NCI-H187 (cell line): ENCODE results near the gene PPA2.

ENCODE experiments used
- DNase-seq, 2 experiments: peaks; one replicate each; lab custom pipeline; 2025; lab: John Stamatoyannopoulos, UW

Gene PPA2

DNA sequence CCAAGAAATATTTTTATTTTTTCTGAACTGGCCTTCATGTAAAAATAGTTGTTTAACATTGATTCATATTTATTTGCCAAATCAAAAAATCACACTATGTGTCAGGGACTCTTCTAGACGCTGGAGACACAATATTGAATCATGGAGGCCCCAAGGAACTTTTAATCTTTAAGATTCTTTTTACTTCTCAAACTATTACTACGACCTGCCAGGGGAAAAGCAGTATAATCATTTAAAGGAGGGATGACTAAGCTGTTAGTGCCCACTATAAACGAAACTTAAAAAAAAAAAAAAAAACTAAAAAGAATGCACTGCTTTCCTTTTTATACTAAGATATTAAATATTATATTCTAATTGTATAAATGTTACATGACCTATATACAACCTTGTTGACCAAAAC, 84.7 kb downstream of the PPA2 start:
- no peak for DNase-seq

DNA sequence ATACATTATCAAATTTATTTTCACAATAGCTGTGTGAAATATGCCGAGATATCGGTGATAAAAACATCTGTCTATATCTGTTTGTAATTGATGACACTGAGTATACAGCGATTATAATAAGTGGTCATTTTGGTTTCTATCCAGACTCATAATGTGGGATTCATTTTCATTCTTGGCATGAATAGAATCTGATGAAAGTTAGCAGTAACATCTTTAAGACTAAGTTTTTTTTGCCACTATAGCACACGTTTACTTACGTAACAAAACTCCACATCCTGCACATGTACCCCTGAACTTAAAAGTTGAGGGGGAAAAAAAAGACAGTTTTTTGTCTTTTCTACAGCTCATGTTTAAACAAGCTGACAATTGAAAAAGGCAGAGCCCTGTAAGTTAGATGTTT, 86.4 kb downstream of the PPA2 start:
- DNase-seq, result no peak

DNA sequence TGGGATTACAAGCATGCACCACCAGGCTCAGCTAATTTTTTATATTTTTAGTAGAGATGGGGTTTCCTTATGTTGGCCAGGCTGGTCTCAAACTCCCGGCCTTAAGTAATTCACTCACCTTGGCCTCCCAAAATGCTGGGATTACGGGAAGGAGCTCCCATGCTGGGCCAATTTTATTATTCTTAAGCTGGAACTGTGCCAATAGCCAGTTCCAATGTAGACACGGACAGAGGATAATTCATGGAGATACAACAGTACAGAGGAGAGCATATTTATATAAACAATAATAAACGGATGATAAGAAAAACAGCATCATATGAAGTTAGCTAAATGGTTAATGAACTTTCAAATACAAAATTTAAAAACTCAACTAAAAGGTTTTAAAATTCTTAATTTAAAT, 87.8 kb downstream of the PPA2 start:
- no peak for DNase-seq

DNA sequence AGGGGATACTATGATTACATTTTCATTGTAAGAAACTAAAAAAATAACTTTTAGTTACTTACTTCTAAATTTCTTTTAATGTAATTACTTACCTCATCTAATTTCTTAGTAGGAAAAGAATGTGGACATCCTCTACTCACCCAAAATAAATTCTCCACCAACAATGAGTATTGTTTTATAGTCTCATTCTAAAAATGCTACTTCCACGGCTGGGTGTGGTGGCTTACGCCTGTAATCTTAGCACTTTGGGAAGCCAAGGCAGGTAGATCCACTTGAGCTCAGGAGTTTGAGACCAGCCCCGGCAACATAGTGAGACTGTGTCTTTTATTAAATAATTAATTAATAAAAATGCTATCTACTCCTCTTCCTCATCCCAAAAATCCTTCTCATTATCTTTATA, 99.8 kb downstream of the PPA2 start:
- DNase-seq, result no peak

DNA sequence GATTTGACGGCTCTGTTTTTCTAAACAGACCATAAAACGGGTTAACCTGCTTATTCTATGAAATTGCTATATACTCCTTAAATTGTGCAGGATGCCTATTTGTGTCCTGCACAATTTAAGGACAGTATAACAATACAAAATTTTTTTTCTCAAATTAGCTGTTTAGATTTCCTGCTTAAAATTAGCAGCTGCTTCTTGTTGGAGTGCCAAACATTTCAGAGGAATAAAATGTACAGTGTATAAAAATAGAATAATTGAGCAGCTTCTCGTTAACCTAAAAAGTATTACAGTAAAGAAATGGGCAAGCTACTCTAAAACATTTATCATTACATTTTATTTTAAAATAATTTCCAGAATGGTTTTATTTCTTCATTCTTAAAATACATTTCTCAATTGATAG, 100.5 kb downstream of the PPA2 start:
- DNase-seq, result no peak

DNA sequence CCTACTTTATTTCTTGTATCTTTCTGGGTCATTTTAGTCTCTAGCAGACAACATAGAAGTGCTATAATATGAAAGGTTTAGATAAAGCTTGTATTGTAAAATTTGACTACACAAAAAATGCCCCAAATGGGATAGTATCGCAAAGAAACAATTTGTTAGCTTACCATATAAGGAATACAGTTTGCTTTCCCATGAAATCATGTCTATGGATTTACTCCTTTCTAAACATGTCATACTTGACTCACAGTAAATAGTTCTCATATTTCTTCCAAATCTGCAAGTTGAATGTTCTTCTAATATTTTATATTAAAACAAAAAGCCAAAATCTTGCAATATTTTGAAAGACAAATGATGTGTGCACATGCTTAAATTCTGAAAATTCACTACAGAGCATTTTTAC, 103.9 kb downstream of the PPA2 start:
- no peak for DNase-seq

DNA sequence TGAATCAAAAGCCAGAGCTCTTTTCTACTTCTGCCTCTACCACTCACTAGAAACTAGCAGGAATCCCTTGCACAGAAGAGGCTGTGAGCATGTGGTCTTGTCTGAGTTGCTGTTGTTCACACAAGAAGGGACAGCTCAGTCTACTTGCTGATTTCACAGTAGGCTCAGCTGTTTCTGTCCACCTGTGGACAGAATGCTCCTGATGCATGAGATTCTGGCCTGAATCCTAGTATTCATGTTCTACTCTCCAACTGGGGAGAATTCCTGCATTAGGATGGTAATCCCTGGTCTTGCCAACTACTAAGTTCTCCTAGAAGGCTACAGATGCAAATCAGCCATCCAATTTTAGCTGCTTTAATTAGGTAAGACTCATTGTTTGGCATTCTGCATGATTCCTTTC, 112.8 kb downstream of the PPA2 start:
- DNase-seq, result no peak

DNA sequence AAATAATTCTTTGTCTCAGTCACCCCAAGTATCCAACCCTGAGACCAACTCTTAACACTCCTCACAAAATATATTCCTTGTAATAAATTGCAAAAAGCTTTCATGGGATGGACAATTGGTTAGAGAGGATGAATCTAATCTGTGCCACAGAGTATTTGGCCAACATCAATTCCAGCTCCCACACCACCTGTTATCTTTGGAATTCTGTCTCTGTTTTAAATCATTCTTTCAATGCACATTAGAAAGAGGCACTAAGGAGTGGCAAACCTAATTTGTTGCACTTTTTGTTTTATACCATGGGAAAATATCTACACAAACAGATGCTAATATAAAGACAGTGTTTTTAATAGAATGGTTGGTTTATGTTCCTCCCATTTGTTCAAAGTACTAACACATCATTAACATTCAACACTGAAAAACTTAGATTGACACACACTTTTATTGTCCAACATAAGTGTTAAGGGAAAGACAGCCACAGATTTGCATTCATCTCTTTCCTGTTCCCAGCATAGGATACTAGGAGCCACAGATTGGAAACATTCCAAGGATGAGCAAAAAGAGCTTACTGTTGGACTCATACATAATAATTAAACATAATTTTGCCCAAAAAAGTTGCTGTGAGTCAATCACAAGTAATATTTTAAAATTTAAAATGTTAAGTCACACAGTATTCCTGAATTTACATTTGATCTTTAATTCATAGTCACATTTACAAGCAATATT, 116.4 kb downstream of the PPA2 start:
- DNase-seq, result no peak

DNA sequence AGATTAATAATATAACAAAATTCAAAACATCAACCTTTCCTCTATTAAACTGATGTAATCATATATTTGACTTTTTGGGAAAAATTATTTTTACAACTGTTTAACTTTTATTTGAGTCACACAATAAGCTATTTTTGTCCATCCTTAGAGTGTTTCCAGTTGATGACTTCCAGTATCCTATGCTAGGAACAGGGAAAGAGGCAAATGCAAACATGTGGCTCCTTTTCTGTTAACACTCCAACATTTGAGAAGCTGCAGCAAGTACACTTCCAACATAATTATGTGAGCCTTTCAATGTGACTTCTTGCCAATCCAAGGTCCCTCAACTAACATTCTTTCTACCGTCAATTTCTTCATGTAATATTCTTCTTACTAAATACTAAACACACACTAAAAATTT, 117.7 kb downstream of the PPA2 start:
- no peak for DNase-seq

DNA sequence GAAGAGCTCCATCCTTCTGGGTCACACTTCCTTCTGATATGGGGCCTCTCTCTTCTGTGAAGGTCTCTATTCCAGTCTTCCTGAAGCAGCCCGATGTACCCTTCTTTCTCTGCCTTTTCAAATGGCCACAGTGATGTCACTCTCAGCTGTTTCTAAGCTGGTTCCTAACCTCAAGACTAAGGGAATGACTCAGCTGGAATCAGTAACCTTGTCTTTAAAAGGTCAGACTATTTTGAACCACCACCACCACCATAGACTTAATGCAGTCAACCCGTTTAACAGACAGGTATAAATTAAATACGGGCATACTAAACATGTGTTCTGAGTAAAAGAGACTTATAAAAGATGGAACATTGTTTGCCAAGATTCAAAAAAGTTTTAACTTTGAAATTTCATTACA, 121.0 kb downstream of the PPA2 start:
- no peak for DNase-seq

DNA sequence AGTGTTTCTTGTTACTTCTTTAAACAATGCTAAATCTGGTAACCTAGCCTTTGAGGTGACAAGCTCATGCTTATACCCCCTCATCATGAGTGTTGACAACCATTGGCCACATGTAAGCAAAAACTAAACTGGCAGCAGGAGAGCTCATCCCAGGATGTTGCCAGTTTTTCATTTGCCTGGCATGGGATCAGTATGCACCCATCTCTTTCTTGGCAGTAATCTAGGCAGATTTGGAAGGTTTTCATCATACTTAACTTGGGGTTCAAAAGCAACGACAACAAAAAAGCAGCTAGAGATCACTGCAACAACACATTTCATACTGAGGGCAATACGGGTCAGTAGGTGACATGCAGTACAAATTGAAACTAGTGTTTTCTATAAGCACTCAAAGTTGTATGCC, 122.0 kb downstream of the PPA2 start:
- no peak for DNase-seq

DNA sequence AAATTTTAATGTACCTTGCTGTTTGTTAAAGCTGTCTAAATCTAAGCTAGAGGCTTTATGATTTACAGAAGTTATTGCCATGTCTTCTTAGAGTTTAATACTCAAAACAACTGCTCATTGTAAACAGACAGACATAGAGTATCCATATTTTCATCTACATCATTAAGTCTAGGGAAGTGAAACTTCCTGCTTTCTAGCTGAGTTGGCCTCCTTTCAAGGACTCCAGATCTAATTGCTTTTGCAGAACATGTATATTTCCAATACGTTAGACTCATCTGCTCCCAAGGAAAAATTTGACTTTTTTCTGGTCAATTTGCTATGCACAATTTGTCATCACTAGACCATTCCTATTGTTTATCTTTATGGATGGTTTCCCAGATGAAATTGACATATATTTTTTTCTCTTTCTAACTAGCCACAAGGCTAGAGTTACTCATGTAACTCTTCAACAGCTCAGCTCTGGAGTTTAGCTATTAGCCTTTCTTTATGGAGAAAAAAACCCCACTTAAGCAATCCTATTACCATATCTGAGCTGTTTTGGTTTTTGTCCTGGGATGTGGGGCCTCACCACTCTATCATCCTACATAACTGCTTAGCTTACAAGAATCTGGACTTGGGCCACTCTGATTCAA, 122.9 kb downstream of the PPA2 start:
- DNase-seq, result no peak

DNA sequence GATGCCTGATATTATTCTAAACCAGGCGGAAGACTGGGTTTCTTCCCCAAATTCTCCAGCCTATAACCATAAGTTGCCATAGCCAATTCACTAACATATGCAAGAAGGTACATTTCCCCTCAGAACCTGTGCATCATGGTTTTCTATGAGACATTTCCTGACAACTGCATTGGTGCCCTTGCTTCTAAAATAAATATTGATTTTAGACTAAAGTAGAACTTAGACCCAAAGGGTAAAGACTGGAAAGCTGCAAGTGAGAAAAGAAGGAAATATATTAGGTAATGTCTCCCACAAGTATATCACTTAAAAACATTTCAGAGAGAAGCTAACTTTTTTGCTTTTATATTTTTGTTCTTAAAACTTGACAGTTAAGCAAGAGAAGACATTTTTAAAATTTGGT, 125.1 kb downstream of the PPA2 start:
- DNase-seq, result no peak

DNA sequence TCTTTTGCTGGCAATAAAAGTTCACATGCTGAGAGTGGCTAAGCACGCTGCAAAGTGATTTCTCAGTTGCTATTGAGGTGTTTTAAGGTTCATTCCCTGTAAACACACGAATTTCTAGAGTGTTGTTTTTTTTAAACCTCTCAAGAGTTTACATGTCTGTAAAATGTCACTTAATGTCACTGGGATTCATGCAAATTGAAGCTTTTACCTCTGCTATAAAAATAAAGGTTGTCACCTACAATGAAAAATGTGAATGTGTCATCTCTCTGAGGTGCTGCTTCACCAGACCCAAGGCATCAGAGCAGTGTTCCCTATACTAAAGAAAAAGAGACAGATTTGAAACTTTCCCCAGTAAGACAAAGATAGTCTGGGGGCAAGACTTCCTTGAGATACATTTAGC, 127.0 kb downstream of the PPA2 start:
- no peak for DNase-seq

DNA sequence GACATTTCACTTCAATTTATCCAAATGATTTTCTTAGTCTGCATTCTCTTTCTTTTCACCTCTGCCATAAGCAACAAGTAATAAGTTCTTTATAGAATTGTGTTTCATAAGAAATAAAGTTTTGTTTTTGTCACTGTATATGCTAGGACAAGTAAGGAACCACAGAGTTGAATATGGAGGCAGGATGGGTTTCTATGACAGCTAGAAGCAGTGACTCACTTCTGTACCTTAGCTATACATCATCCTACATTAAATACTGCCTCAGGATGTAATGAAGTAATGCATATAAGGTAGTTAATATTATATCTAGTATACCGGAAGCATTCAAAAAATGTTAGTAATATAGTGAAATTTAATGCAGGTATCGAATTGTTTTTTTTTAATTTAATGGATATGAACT, 128.0 kb downstream of the PPA2 start:
- DNase-seq, result no peak

DNA sequence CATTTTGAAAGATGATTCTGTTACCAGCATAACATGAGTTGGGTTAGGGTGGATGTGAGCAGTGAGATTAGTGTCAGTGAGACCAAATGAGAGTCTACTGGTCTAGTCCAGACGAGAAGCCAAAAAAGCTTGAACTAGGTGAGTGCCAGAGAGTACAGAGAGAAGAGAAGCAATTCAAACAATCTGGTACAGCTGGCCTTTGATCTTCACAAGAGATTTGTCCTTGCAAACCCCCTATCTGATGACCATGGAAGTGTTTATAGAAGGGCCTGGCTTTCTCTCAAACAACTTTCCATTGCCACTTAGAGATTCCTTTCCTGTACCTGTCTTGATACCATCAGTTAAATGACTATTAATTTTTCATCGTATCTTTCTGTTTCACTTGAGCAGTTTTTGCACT, 128.5 kb downstream of the PPA2 start:
- no peak for DNase-seq

DNA sequence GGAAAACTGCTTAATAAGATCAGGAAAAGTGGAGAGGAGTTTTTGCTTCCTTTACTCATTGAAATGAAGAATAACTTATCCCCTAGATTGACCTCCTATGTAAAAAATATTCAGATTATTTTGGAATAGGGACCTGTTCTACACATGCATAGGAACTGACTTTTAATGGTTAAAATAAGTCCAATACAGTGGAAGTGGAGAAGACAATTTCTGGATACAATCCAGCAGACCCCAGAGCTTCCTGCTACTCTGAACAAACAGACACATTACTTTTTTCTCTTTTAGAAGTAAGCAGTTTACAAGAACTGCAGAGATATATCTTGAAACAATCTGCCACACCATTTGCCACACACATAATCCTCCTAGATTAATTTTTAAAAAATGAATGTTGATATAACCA, 129.7 kb downstream of the PPA2 start:
- DNase-seq, result no peak

DNA sequence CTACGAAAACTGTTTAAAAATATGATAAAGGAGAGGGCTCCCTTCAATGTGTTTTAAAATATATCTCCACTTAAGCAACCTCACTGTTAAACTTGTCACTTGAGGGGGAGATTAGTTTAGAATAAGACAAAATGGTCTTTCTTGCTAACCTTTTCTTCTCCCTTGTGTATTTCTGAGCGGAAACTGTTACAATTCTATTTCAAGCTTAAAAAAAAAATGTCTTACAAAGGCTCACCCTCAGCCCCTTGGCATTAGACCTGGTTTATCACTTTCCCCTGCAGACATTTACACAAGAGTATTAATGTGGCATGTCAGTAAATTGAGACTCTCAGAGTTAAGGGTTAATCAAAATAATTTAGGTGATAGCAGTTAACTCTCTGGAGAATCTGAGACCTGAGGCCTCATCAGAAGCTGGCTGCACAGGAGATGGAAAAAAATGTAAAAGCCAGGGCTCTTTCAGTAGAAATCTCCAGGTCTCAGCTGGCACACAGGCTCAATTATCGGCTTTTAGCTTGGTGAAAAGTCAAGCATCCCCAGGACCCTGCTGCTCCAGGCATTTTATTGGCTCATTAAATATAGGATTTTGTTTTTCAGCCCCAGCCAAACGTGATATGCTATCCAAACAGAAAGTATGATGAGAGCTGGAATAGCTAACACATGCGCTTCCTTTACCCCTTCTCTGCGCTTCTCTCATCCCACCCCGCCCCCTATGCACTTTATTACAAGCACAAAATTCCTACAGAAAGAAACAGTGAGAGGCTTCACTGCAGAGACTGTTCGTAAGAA, 130.5 kb downstream of the PPA2 start:
- no peak for DNase-seq

DNA sequence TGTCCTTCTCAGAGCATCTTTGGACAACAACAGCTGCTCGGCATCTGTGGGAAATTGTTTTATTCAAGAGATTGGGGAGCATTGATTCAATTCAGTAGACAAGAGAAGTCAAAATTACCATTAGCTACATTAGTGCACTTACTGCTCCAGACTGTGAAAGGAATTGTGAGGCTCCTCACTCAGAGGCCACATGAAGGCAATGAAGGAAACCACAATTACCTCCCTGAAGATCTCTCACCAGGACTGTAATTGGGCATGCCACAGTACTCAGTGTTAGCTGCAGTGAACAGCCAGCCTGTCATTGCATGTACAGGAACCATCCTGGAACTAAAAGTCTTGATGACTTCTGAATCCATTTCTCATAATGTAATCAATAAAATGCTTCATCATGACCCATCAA, 144.8 kb downstream of the PPA2 start:
- no peak for DNase-seq

DNA sequence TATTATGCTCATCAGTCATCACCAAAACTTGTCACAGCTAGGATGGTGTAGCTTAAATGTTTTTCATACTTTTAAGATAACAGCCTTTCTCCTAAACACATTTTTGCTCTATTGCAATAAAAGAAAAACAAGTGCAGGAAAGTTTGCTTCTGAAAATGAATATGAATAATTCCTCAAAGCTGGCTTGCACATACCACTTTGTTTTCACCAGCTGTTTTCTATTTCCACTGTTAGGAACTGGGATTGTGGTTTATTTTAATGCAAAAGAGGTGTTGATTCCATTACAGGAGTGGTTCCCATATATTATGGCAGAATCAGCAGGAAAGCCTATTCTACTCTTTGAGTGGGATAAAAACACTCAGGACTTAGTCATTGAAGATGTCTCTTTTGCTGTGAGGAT, 145.9 kb downstream of the PPA2 start:
- DNase-seq, result no peak

DNA sequence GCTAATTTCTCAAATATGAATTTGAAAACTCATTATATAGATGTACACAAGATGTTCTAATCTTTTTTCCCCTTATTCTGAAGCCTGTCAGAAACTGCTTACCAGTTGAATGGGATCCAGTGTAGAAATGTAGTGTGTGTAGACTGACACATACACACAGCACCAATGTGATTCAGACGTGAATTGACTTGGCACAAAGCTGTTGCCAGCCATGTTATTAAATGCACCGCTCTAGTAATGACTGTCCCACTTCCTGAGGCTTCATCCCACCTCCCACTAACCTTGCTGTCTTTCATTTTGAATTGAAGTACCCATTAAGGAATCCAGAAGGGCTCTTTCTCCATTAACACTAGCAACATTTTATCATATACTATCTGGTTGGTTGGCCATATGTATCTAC, 146.6 kb downstream of the PPA2 start:
- DNase-seq, result no peak
